ENCODE data around the gene TRPC1.
A peak's percentile ranks its signal among the peaks of the same experiment; 100 is the strongest.
"Not testable (repeated sequence)": the region's sequence is repeated elsewhere in the genome, so short reads cannot be mapped to it uniquely, and the experiment has no call there.

TRPC1 gene

GRCh38 chr3:142723968-142724681 is at the start of gene TRPC1:
Gene TRPC1, plus strand, starts transcription at chr3:142724034. Its CDS starts 526 bp downstream, at chr3:142724560.
- peak; percentile 89 for DNase-seq

GRCh38 chr3:142676151-142676550 is 47.7 kb upstream of the TRPC1 start:
- DNase-seq = no peak

- DNase-seq = no peak
Measured at GRCh38 chr3:142680710-142681109, 43.1 kb upstream of the TRPC1 start.

GRCh38 chr3:142690613-142691012 is 33.2 kb upstream of the TRPC1 start:
- DNase-seq = no peak

DNA sequence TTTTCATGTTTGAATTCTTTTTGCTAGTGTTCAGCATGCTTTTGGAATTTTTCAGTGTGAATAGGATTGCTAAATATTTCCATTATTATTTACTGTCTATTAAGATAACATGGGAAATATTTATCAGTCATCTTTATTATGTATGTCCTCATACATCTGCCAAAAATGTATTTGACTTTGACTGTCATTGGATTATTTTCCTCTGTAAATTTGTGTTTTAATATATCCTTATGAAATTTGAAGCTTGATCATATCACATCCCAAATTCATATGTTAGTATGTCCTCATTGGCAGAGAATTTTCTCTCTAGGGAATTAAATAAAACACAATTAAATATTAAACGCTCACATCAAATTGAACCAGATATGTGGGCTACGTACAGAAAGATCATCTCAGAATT is 32.3 kb upstream of the TRPC1 start:
- DNase-seq = no peak

DNA sequence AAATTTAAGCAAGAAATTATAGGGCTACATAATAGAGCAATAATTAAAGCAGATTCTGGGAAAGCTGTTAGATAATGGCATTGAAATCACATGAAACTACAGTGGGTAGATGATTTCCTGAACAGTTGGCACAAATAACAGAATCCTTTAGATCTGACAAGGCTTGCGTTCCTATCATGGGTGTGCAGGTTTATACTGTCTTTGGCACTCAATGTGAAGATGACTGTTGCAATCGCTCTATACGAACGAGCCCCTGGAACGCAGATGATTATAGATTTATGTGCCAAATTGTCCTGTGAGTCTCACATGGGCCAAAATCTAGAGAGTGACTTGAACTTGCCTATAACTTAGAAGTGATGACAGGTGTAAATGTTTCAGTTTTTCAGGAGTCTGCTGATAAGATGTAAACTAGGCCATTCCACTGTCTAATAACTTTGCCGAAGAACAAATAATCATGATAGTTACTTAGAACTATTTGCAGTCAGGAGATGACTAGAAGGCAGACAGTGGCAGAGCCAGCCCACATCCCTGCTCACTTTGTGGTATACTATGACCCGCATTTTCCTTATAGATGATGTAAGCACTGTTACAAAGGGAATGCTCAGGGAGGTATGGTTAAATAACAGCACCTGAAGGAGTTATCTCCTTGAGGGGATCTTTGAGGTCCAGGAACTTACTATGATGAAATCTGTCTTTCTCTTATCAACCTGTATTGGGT is 30.5 kb upstream of the TRPC1 start:
- no peak for DNase-seq

GRCh38 chr3:142694225-142694624 is 29.6 kb upstream of the TRPC1 start:
- no peak for DNase-seq

DNA sequence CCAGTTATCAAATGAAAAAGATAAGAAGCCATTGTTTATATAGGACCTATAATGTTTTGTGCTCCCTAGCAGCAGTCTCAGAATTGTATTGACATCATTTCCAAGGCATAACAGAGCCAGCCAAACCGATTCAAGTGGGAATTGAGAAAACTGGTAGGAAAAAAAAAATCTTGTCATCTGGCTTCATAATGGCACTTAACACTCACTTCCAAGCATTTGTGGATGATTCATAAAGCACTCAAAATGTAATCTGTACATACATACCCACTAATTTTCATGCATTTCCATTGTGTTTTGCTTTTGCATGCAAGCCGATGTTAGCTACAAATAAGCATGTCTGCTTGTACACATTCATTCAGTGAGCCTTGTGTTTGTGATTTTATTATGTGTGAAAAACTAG is 18.6 kb upstream of the TRPC1 start:
- DNase-seq = peak; percentile 67

- no peak for DNase-seq
Measured at GRCh38 chr3:142706321-142707127, 17.3 kb upstream of the TRPC1 start.

- DNase-seq = no peak
Measured at GRCh38 chr3:142709207-142709606, 14.6 kb upstream of the TRPC1 start.

GRCh38 chr3:142714882-142715281 is 9.0 kb upstream of the TRPC1 start:
- DNase-seq = not testable (repeated sequence)

DNA sequence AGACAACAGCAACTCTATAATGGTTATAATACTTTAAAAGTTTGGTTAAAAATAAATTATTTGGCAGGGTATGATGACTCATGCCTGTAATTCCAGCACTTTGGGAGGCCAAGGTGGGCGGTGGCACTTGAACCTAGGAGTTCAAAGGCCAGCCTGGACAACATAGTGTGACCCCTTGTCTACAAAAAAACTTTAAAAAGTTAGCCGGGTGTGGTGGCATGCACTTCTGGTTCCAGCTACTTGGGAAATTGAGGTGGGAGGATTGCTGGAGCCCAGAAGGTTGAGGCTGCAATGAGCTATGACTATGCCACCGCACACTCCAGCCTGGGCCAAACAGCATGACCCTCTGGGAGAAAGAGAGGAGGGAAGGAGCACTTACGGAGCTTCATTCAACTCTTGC is 7.7 kb upstream of the TRPC1 start:
- DNase-seq = no peak

DNA sequence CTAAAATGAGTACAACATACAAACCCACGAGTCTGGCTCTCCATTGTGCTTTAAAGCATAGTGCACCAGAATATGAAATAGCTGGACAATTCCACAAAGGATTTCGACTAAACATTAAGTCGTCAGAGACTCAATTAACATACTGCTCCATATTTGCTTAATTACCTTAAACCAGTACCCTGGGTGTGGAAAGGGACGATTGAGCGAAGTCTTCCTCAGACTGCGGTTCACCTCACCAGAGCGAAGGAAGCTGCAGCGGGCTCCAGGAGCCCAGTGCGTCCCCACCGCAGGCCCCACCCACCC is 218 bp upstream of the TRPC1 start:
- no peak for DNase-seq

- DNase-seq = no peak
Measured at GRCh38 chr3:142724682-142725356, 985 bp downstream of the TRPC1 start.

GRCh38 chr3:142725357-142725739 is 1.5 kb downstream of the TRPC1 start:
- DNase-seq = no peak

- DNase-seq = no peak
Measured at GRCh38 chr3:142726017-142726416, 2.2 kb downstream of the TRPC1 start.

- DNase-seq = no peak
Measured at GRCh38 chr3:142732066-142732465, 8.2 kb downstream of the TRPC1 start.

GRCh38 chr3:142734834-142735233 is 11.0 kb downstream of the TRPC1 start:
- no peak for DNase-seq

DNA sequence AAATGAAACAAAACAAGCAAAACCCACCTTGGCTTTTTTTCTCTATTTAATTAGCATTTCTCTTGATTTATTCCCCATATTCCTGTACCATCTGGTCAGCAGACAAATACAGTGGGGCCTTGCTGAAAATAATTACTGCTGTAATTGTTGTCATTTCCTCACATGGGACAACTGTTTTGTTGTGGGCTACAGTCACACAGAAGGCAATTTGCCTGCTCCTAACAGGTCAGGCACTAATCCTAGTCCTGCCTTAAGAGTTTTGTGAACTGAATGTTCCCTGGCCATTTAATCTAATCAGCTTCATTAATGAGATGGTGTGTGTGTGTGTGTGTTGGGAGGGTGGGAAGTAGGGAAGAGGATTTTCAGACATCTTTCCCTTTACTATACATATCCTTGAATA is 11.6 kb downstream of the TRPC1 start:
- no peak for DNase-seq

DNA sequence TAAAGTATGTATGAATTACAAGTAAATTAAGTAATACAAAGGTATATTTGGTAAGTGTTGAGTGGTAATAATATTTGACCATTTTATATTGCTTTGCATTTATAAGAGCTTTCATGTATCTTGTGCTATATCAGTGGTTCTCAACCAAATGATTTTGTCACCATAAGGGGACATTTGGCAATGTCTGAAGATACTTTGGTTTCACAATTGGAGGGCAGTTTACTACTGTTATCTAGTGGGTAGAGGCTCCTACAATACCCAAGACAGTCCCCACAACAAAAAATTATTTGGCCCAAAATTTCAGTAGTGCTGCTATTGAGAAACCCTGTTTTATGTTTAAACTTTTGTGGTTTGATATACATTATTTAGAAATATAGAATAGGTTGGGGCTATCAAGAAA is 14.6 kb downstream of the TRPC1 start:
- DNase-seq = no peak

DNA sequence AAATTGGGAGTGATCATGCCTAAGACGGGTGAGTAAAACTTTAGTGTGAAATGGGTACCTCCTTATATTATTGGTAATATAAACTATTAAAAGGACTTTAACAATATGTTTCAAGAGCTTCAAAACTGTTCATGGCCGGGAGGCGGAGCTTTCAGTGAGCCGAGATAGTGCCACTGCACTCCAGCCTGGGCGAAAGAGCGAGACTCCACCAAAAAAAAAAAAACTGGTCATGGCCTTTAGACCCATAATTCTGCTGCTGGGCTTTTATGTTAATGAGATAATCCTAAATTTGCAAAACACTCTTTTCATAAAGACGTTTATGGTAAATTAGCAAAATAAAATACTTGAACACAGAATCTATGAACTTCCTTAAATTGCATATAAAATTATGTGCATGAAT is 22.8 kb downstream of the TRPC1 start:
- DNase-seq = no peak

DNA sequence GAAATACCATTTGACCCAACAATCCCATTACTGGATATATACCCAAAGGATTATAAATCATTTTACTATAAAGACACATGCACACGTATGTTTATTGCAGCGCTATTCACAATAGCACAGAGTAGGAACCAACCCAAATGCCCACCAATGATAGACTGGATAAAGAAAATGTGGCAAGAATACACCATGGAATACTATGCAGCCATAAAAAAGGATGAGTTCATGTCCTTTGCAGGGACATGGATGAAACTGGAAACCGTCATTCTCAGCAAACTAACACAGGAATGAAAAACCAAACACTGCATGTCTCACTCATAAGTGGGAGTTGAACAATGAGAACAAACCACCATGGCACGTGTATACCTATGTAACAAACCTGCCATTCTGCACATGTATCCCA is 26.7 kb downstream of the TRPC1 start:
- not testable (repeated sequence) for DNase-seq

- not testable (repeated sequence) for DNase-seq
Measured at GRCh38 chr3:142752605-142753004, 28.8 kb downstream of the TRPC1 start.

Data from NCI-H446 treated with DMSO at 0.1 percent for 48 hours (cell line).